ENCODE data around the gene SOX8.
"Not testable (repeated sequence)": the region's sequence is repeated elsewhere in the genome, so short reads cannot be mapped to it uniquely, and the experiment has no call there.

SOX8 gene

GRCh38 chr16:953818-954217 is 27.8 kb upstream of the SOX8 start:
- H3K4me1 ChIP-seq (ENCODE audit: control insufficient read depth in 1 of 2, insufficient read depth in 2 of 2, low read length in 2 of 2); H3K9me3 ChIP-seq (ENCODE audit: control insufficient read depth in 1 of 2, low read length in 2 of 2); H3K4me3 ChIP-seq (ENCODE audit: low read depth in 1 of 2, low read length in 2 of 2); H3K27me3 ChIP-seq (ENCODE audit: low read depth, low read length); H3K27ac ChIP-seq (ENCODE audit: low read length): not testable (repeated sequence)
- H3K36me3 ChIP-seq (ENCODE audit: control insufficient read depth in 1 of 2, insufficient read depth in 2 of 2, low read length in 2 of 2), result peaks cover 0 to 20% of the 10 kb centered on the region in 2 donors

- not testable (repeated sequence) for H3K4me3 ChIP-seq (ENCODE audit: low read depth in 1 of 2, low read length in 2 of 2); H3K27me3 ChIP-seq (ENCODE audit: low read depth, low read length); H3K9me3 ChIP-seq (ENCODE audit: control insufficient read depth in 1 of 2, low read length in 2 of 2); H3K27ac ChIP-seq (ENCODE audit: low read length); H3K4me1 ChIP-seq (ENCODE audit: control insufficient read depth in 1 of 2, insufficient read depth in 2 of 2, low read length in 2 of 2)
- H3K36me3 ChIP-seq (ENCODE audit: control insufficient read depth in 1 of 2, insufficient read depth in 2 of 2, low read length in 2 of 2), result peaks cover 0 to 20% of the 10 kb centered on the region in 2 donors
Measured at GRCh38 chr16:955766-956165, 25.8 kb upstream of the SOX8 start.

GRCh38 chr16:959232-960040 is 22.1 kb upstream of the SOX8 start:
- no peak overlapping the region for H3K27ac ChIP-seq (ENCODE audit: low read length)
- no peaks in the 10 kb centered on the region for H3K27me3 ChIP-seq (ENCODE audit: low read depth, low read length)
- peaks cover 0 to 9% of the 10 kb centered on the region in 2 donors for H3K9me3 ChIP-seq (ENCODE audit: control insufficient read depth in 1 of 2, low read length in 2 of 2)
- H3K4me1 ChIP-seq (ENCODE audit: control insufficient read depth in 1 of 2, insufficient read depth in 2 of 2, low read length in 2 of 2), result no peaks in the 10 kb centered on the region
- no peaks in the 10 kb centered on the region for H3K36me3 ChIP-seq (ENCODE audit: control insufficient read depth in 1 of 2, insufficient read depth in 2 of 2, low read length in 2 of 2)
- H3K4me3 ChIP-seq (ENCODE audit: low read depth in 1 of 2, low read length in 2 of 2), result no peak overlapping the region

- H3K4me1 ChIP-seq (ENCODE audit: control insufficient read depth in 1 of 2, insufficient read depth in 2 of 2, low read length in 2 of 2), result no peaks in the 10 kb centered on the region
- no peak overlapping the region for H3K4me3 ChIP-seq (ENCODE audit: low read depth in 1 of 2, low read length in 2 of 2)
- H3K9me3 ChIP-seq (ENCODE audit: control insufficient read depth in 1 of 2, low read length in 2 of 2), result peaks cover 0 to 4% of the 10 kb centered on the region in 2 donors
- peaks cover 3 to 13% of the 10 kb centered on the region in 2 donors for H3K36me3 ChIP-seq (ENCODE audit: control insufficient read depth in 1 of 2, insufficient read depth in 2 of 2, low read length in 2 of 2)
- no peak overlapping the region for H3K27ac ChIP-seq (ENCODE audit: low read length)
- H3K27me3 ChIP-seq (ENCODE audit: low read depth, low read length), result no peaks in the 10 kb centered on the region
Measured at GRCh38 chr16:962366-962765, 19.2 kb upstream of the SOX8 start.

- no peak overlapping the region for H3K27ac ChIP-seq (ENCODE audit: low read length)
- H3K4me3 ChIP-seq (ENCODE audit: low read depth in 1 of 2, low read length in 2 of 2), result no peak overlapping the region
Measured at GRCh38 chr16:962901-963814, 18.4 kb upstream of the SOX8 start.

GRCh38 chr16:963913-964312 is 17.7 kb upstream of the SOX8 start:
- no peaks in the 10 kb centered on the region for H3K9me3 ChIP-seq (ENCODE audit: control insufficient read depth in 1 of 2, low read length in 2 of 2)
- no peak overlapping the region for H3K27ac ChIP-seq (ENCODE audit: low read length)
- H3K4me3 ChIP-seq (ENCODE audit: low read depth in 1 of 2, low read length in 2 of 2), result no peak overlapping the region
- peaks cover 3 to 18% of the 10 kb centered on the region in 2 donors for H3K36me3 ChIP-seq (ENCODE audit: control insufficient read depth in 1 of 2, insufficient read depth in 2 of 2, low read length in 2 of 2)
- peaks cover 0 to 5% of the 10 kb centered on the region in 2 donors for H3K4me1 ChIP-seq (ENCODE audit: control insufficient read depth in 1 of 2, insufficient read depth in 2 of 2, low read length in 2 of 2)
- no peaks in the 10 kb centered on the region for H3K27me3 ChIP-seq (ENCODE audit: low read depth, low read length)

More at GRCh38 chr16:962901-963814, 18.4 kb upstream of the SOX8 start:
- Histone ChIP-seq H3K9me3 (ENCODE audit: control insufficient read depth in 1 of 2, low read length in 2 of 2) (no peaks in the 10 kb centered on the region), H3K27me3 (ENCODE audit: low read depth, low read length) (no peaks in the 10 kb centered on the region), H3K4me1 (ENCODE audit: control insufficient read depth in 1 of 2, insufficient read depth in 2 of 2, low read length in 2 of 2) (no peaks in the 10 kb centered on the region), H3K36me3 (ENCODE audit: control insufficient read depth in 1 of 2, insufficient read depth in 2 of 2, low read length in 2 of 2) (peaks cover 3 to 18% of the 10 kb centered on the region in 2 donors)

GRCh38 chr16:964356-965035 is 17.1 kb upstream of the SOX8 start:
- Histone ChIP-seq H3K4me3 (ENCODE audit: low read depth in 1 of 2, low read length in 2 of 2) (no peak overlapping the region), H3K9me3 (ENCODE audit: control insufficient read depth in 1 of 2, low read length in 2 of 2) (no peaks in the 10 kb centered on the region), H3K36me3 (ENCODE audit: control insufficient read depth in 1 of 2, insufficient read depth in 2 of 2, low read length in 2 of 2) (peaks cover 3 to 18% of the 10 kb centered on the region in 2 donors), H3K27ac (ENCODE audit: low read length) (no peak overlapping the region), H3K4me1 (ENCODE audit: control insufficient read depth in 1 of 2, insufficient read depth in 2 of 2, low read length in 2 of 2) (peaks cover 3 to 10% of the 10 kb centered on the region in 2 donors), H3K27me3 (ENCODE audit: low read depth, low read length) (no peaks in the 10 kb centered on the region)

GRCh38 chr16:965036-965395 is 16.6 kb upstream of the SOX8 start:
- no peaks in the 10 kb centered on the region for H3K9me3 ChIP-seq (ENCODE audit: control insufficient read depth in 1 of 2, low read length in 2 of 2)

GRCh38 chr16:965487-965886 is 16.1 kb upstream of the SOX8 start:
- H3K27ac ChIP-seq (ENCODE audit: low read length), result no peak overlapping the region
- peaks cover 6 to 19% of the 10 kb centered on the region in 2 donors for H3K4me1 ChIP-seq (ENCODE audit: control insufficient read depth in 1 of 2, insufficient read depth in 2 of 2, low read length in 2 of 2)
- no peaks in the 10 kb centered on the region for H3K9me3 ChIP-seq (ENCODE audit: control insufficient read depth in 1 of 2, low read length in 2 of 2)
- peaks cover 3 to 18% of the 10 kb centered on the region in 2 donors for H3K36me3 ChIP-seq (ENCODE audit: control insufficient read depth in 1 of 2, insufficient read depth in 2 of 2, low read length in 2 of 2)
- H3K4me3 ChIP-seq (ENCODE audit: low read depth in 1 of 2, low read length in 2 of 2), result no peak overlapping the region
- no peaks in the 10 kb centered on the region for H3K27me3 ChIP-seq (ENCODE audit: low read depth, low read length)

More at GRCh38 chr16:965036-965395, 16.6 kb upstream of the SOX8 start:
- no peaks in the 10 kb centered on the region for H3K27me3 ChIP-seq (ENCODE audit: low read depth, low read length)
- H3K36me3 ChIP-seq (ENCODE audit: control insufficient read depth in 1 of 2, insufficient read depth in 2 of 2, low read length in 2 of 2), result peaks cover 3 to 18% of the 10 kb centered on the region in 2 donors
- H3K4me3 ChIP-seq (ENCODE audit: low read depth in 1 of 2, low read length in 2 of 2), result no peak overlapping the region
- H3K27ac ChIP-seq (ENCODE audit: low read length), result no peak overlapping the region
- peaks cover 6 to 16% of the 10 kb centered on the region in 2 donors for H3K4me1 ChIP-seq (ENCODE audit: control insufficient read depth in 1 of 2, insufficient read depth in 2 of 2, low read length in 2 of 2)

GRCh38 chr16:966035-966434 is 15.5 kb upstream of the SOX8 start:
- Histone ChIP-seq H3K36me3 (ENCODE audit: control insufficient read depth in 1 of 2, insufficient read depth in 2 of 2, low read length in 2 of 2) (peaks cover 3 to 18% of the 10 kb centered on the region in 2 donors), H3K27ac (ENCODE audit: low read length) (no peak overlapping the region), H3K27me3 (ENCODE audit: low read depth, low read length) (no peaks in the 10 kb centered on the region), H3K9me3 (ENCODE audit: control insufficient read depth in 1 of 2, low read length in 2 of 2) (no peaks in the 10 kb centered on the region), H3K4me1 (ENCODE audit: control insufficient read depth in 1 of 2, insufficient read depth in 2 of 2, low read length in 2 of 2) (peaks cover 6 to 19% of the 10 kb centered on the region in 2 donors), H3K4me3 (ENCODE audit: low read depth in 1 of 2, low read length in 2 of 2) (no peak overlapping the region)

GRCh38 chr16:966505-966904 is 15.1 kb upstream of the SOX8 start:
- peaks cover 3 to 18% of the 10 kb centered on the region in 2 donors for H3K36me3 ChIP-seq (ENCODE audit: control insufficient read depth in 1 of 2, insufficient read depth in 2 of 2, low read length in 2 of 2)
- peaks cover 6 to 24% of the 10 kb centered on the region in 2 donors for H3K4me1 ChIP-seq (ENCODE audit: control insufficient read depth in 1 of 2, insufficient read depth in 2 of 2, low read length in 2 of 2)
- no peaks in the 10 kb centered on the region for H3K27me3 ChIP-seq (ENCODE audit: low read depth, low read length)
- no peak overlapping the region for H3K27ac ChIP-seq (ENCODE audit: low read length)
- H3K4me3 ChIP-seq (ENCODE audit: low read depth in 1 of 2, low read length in 2 of 2), result no peak overlapping the region
- no peaks in the 10 kb centered on the region for H3K9me3 ChIP-seq (ENCODE audit: control insufficient read depth in 1 of 2, low read length in 2 of 2)

All from muscle layer of duodenum (tissue), 2 donors.